GM12872 (cell line): Measurements from ENCODE around the gene ZNF397.

Source experiments
- TF ChIP-seq, protein P1 (sequence below): IDR thresholded peaks from 3 replicates; pipeline ENCODE4 v1.5.1; 2011; ENCODE audit warnings: low read depth, mild to moderate bottlenecking, low read length, moderate library complexity; ENCODE audit not compliant: insufficient read depth

The ZNF397 gene

DNA sequence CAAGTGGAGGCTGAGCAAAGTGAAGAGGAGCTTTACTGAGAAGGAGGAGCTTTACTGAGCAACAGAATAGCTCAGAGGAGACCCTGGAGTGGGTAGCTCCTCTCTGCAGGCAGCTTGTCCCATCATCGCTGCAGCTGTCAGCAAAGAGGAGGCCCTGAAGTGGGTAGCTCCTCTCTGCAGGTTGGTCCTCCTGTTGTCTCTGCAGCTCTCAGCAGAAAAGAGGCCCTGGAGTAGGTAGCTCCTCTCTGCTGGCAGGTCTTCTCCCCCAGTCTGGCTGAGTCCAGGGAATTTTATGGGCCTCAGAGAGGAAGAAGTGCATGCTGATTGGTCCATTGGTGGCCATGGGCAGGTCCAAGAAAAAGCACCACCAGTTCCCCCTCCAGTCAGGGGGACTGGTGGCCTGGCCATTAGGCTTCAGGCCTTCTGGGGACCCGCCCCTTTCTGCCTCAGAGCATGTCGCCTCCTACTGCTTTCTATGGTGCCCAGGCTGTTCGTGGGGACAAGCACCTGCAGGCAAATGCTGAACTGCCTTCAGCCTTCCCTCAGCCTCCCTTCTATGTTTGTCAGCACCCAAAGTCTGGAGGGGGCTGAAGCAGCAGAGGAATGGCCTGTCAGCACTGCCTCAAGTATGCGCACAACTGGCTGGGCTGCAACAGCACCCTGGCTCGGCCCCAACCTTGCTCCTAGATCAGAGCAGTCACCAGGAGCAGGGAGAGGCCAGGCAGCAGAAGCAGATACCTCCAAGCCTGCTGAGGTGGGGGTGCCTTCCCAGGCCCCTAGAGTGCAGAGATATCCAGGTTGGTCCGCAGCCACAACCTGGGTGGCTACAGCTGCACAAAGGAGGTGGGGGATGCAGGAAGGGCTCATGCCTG, 43.3 kb downstream of the ZNF397 start:
- TF ChIP-seq, protein P1, sequence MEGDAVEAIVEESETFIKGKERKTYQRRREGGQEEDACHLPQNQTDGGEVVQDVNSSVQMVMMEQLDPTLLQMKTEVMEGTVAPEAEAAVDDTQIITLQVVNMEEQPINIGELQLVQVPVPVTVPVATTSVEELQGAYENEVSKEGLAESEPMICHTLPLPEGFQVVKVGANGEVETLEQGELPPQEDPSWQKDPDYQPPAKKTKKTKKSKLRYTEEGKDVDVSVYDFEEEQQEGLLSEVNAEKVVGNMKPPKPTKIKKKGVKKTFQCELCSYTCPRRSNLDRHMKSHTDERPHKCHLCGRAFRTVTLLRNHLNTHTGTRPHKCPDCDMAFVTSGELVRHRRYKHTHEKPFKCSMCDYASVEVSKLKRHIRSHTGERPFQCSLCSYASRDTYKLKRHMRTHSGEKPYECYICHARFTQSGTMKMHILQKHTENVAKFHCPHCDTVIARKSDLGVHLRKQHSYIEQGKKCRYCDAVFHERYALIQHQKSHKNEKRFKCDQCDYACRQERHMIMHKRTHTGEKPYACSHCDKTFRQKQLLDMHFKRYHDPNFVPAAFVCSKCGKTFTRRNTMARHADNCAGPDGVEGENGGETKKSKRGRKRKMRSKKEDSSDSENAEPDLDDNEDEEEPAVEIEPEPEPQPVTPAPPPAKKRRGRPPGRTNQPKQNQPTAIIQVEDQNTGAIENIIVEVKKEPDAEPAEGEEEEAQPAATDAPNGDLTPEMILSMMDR, result no peak

DNA sequence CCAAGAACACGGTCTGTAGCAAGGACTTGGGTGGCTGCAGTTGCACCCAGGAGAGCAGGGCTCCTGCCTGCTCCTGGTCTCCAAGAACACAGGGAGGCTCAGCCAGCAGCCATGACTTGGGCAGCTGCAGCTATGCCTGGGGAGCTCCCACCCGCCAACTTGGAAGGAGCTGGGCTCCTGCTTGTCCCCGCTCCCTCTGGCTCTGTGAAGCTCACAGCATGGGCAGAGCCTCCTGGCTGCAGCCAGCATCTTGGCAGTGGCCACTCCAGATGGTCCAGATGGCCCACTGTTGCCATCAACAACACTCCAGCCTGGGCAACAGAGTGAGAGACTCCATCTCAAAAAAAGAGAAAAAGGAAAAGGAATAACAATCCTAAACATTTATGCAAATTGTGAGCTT, 44.0 kb downstream of the ZNF397 start:
- TF ChIP-seq, protein P1, result no peak

DNA sequence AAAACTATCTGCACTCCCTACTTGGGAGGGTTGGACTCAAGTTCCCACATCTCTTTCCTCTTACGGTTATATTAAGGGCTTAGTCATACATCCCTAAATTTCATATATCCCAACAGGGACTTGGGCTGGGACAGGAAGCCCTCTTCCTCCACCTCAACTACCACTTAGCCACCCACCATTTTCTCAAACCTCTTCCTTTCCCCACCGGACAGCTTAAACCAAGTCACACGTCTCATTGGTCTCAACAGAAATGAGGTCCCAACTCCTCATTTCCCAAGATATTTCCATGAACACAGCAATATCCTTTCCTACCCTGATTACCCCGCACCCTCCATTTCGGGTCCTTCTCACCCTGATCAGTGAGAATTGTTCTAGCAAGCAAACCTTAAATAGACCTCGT, 48.5 kb downstream of the ZNF397 start:
- TF ChIP-seq, protein P1, result no peak

DNA sequence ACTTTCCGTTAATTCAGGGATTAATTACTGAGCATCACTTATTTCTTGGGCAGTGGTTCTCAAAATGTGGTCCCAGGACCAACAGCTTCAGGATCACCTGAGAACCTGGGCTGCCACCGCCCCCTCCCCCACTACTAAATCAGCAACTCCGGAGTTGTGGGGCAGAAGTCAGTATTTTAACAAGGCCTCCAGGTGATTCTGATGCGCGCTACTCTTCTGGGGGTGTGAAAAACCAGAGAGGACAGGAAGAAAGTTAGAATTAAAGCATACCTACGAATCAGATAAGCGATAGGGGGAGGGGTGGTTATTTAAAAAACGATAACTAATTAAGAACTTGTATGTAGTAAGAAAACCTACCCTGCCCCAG, 48.9 kb downstream of the ZNF397 start:
- TF ChIP-seq, protein P1, result no peak

DNA sequence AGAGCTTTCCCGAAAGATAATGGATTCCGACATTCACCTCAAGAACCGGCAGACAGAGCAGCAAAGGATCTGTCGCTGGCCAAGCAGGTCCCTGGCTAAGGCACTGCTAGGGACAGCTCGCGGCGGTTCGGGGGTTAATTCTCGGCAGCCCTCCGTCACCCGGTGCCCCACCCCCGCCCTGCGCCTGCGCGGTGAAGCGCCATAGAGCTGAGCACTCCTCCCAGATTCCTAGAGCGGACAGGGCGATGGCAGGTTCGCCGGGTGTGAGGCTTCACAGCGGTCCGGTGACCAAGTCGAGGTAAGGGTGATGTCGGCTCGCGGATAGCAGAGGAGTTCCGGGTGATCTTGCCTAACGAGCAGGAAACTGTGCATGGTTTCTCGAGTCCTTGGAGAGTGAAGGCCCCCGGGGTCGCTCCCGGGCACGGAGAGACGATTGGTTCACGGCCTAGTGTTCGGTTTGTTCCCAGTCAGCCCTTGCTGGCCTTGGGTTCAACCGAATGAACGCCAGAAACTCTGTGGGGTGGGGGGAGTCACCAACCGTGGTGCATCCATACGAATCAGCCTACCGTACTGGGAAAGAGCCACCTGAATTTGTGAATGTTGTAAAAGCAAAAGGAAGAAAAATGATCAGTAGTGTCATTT, 49.4 kb downstream of the ZNF397 start, which contains the start of gene ZSCAN30:
TSS of gene ZSCAN30 (minus strand) at position 136 of the 642 bp plus-strand sequence. CDS start 25,877 bp downstream, outside the sequence.
- TF ChIP-seq, protein P1, result no peak

DNA sequence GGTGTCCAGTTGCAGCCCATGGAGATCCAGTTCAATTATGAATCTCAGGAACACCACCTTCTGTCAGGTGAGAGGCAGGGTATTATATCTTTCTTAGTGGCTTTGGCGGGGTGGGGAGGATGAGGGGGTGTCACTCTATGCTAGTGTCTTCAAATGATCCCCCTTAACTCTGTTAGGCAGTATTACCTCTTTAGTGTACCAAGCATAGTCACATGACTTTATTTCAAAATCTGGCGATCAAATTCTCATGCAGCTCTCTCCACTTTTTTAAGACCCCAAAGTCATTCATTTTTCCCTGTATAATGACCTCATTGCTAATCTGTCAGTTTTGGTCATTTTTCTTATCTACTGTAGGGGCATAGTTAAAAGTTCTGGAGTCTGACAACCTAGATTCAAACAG, 50.3 kb downstream of the ZNF397 start:
- TF ChIP-seq, protein P1, result no peak

DNA sequence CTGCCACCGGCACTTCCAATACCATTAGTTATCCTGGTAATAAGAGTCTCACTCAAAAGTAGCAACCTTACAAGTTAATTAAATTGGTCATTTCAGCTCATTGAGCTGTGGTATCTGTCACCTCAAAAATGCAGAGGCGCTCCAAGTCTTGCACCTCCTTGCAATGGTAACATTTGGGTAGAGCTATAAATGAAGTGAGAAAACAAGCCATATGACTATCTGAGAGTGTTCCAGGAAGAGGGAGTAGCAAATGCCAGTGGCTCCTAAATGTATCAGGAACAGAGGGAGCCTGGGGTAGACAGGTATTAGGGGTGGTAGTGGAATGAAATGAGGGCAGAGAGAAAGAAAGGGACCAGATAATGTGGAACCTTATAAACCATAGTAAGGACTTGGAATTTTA, 55.2 kb downstream of the ZNF397 start:
- TF ChIP-seq, protein P1, result no peak
